Muscle of back (tissue), 11 donors: ENCODE data around the gene FBLN2. TPM values are rescaled to one million over a fixed set of nuclear protein-coding genes. Genes with fewer than 3 reads are reported as not detected.

Source experiments
- DNase-seq, 3 donors: peaks; one replicate each; pipeline versions ENCODE4 v3.0.0 to v3.0.0-alpha.2; 2013
- polyA plus RNA-seq, 10 donors: library from polyadenylated mRNA; unstranded; fragments of 120-200 nt; gene quantifications; one replicate each; pipeline ENCODE4 v1.2.1, GENCODE V29; 2013; ENCODE audit not compliant: insufficient read length in 10 of 10

The FBLN2 gene
- polyA plus RNA-seq, 10 donors: 27.1 to 107 (median 54.1) TPM

DNA sequence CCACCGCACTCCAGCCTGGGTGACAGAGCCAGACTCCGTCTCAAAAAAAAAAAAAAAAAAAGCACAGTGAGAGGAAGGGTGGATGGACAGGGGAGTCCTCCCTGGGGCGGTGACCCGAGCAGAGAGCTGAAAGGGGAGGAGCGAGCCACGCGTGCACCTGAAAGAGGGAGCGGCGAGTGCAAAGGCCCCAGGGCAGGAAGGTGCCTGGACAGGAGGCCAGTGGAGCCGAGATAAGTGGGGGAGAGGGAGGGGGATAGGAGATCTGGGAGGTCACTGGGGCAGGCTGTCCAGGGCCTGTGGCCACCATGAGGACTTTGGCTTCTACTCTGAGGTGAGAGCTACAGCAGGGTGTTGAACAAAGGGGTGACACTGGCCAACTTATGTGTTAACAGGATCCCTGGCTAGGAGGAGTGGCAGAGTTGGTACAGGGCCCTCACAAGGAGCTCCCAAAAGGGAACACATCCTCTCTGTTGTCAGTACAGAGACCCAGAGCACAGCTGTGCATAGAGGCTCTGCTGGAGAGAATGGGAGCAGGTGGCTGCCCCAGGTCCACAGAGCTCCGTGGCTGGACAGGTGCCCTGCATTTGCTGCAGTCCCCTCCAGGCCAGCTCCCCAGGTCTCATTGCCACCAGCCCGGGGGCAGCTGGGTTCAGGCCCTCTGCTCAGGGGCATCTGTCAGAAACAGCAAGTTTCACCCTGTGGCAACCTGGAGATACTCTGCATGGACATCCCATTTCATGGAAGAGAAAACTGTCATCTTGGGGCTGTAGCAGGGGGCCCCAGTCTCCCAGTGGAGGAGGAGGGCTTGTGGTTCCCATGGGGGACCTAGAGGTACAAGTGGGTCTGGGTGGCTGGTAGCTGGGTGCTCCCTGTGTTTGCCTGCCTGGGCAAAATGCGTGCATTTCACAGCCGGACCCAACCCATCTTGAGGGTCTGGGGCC lies 28.5 kb downstream of the FBLN2 start:
- no peak for DNase-seq

DNA sequence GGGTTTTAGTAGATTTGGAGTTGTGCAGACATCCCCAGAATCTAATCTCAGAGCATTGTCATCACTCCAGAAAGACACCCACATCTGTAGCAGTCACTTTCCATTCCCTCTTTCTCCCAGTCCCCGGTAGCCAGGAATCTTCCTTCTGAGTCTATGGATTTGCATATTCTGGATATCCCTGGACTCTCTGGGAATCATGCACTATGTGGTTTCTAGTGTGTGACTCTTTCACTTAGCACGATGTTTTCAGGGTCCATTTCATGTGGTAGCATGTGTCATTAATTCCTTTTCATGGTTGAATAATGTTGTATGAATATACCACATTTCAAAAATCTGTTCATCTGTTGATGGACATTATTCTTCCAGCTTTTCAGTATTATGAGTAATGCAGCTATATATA lies 29.3 kb downstream of the FBLN2 start:
- DNase-seq: no peak

DNA sequence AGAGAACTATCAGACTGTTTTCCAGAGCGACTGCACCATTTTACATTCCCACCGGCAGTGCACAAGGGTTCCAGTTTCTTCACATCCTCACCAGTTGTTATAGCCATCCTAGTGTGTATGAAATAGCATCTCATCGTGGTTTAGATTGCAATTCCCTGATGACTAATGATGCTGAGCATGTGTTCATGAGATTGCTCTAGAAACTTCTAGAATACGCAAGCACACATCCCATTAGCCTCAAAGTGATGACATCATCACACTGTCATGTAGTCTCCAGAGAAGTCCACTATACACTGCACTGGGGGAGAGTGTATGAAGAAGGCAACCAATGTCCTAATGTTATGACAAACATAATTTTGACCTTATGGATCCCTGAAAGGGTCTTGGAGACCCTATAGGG lies 30.1 kb downstream of the FBLN2 start:
- no peak for DNase-seq

DNA sequence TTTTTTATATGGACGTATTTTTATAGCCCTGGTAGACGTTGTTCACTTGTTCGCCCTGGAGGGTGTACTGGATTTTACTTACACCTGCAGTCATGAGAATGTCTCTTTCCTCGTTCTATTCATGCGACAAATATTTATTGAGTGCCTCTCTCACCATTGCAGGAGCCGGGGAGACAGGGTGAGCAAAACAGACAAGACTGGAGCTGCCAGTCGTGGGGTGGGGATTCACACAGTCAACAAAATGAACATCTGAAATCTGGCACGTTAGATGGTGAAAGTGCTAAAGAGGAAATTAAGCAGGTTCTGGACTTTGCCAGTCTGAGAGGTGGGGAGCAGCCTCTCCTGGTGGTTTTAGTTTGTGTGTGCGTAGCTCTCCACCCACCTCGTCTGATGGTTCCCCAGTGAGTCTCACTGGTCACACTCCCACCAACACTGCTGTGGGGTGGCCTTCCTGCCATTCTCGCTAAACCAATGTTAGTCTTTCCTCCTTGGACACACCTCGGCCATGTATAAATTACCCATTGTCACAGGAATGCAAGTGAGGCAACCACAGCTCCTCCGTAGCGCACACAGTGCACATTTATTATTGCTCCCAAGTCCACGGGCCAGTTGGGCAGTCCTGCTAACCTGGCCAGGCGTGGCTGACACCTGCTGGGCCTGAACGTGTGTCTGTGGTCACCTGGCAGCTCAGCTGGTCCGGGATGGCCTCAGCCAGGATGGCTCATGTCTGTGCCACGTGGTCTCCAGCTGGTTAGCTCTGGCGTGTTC lies 31.5 kb downstream of the FBLN2 start:
- DNase-seq: no peak

DNA sequence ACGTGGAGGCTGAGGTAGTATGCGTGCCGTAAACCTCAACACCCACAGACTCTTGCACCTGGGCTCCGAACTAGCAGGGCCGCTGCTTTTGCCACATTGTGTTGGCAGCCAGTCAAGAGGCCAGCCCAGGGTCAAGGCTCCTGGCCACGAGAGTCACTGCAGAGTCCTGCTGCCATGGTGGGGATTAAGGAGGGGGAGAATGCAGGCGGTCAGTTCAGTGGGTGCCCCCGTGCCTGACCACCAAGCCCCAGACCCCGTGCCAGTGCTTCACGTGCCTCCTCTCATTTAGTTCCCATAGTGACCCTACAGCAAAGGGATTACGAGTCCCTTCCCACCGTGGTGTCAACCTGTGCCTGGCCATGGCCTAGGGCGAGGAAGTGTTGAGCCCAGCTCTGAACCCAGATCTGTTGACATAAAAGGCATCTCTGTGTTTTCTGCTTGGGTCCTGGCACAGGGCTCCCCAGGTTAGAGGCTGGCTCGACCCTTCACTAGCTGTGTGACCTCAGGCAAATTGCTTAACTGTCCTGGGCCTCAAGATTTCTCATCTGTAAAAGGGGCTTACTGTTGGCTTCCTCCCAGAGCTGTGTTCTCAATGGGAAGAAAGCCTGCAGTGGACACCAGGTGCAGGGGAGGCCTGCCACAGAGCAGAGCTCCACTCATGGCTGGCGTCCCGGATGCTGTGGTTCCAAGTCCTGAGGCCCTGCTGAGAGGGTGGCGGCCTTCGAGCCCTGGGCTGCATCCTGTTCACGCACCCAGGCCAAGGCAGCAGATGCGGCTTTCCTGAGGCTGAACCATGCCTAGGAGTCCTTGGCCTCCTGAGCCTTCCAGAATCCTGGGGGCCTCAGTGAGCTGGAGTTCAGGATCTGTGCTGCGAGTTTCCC lies 32.8 kb downstream of the FBLN2 start:
- peak in 1 of 3 donors; percentile 78 for DNase-seq

DNA sequence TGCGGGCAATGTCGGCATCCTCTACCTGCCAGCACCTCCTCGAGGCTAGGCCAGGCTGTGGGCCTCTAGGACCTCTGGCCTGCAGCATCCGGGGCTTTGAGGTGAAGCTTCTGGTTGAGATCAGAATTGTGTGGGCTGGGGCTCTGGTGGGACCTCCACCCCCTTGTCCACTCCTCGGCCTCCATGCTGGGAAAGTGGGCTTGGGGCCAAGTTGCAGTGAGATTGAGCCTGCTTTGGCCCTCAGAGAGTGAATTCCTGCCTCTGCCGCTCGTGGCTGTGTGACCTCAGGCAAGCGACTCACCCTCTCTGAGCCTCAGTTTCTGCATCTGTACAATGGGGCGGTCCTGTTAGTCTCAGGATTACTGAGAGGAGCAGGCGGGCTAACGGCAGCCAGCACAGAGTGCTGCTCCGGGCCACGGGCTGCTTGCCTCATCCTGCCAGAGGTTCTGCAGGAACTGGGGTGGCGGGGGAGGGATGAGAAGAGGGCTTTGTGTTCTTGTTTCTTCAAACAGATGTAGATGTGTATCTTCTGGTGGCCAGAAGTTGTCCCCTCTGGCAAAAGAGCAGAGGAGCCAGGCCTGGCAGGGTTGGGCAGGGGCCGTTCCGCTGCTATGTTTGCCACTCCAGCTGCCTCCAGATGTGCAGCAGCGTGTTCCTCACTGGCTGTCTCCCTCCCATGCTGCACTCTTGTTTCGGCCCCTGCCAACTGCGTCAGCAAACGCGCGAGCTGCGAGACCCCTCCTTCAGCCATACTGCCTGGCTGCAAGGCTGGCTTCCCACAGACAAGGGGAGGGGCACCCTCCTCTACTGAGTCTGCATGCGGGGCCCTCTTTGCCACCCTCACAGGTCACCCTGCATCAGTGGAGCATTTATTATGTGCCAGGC lies 33.7 kb downstream of the FBLN2 start:
- peak in 1 of 3 donors; percentile 63 for DNase-seq

DNA sequence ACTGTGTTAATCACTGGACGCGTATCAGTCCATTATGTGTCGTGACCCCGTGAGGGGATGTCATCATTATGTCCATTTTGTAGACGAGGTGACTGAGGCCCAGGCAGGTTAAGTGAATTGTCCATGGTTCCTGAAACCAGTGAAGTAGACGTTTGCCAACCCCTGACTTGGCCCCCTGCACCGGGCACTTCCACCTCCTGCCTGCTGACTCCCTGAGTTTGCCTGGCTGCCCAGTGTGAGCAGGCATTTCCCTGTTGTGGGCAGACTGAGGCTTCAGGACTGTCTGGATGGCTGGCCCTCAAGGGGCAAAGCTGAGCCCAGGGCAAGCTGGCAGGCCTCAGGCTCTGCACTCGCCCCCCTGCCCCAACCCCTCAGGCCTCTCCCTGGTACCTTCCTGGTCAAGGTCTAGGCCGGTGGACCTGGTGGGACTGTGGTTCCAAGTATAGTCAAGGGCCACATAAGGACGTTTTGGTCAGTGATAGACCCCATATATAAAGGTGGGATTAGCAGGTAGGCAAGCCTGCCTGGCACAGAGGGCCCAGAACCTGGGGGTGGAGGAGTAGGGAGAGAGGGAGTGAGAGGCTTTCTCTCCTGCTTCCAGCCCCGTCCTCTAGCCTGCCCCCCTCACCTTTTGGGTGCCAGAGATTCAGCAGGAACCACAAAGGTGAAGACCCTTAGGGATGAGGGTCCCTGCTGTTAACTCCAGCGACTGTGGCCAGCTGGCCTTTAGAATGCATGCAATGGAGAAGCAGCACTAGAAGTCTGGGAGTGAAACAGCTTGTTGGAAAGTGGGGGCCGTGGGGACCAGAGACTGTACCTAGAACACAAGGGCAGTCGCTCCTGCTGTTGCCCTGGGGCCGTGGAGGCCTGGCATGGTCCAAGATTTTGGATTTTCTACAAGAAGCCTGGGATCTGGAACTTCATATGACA lies 34.6 kb downstream of the FBLN2 start:
- no peak for DNase-seq

DNA sequence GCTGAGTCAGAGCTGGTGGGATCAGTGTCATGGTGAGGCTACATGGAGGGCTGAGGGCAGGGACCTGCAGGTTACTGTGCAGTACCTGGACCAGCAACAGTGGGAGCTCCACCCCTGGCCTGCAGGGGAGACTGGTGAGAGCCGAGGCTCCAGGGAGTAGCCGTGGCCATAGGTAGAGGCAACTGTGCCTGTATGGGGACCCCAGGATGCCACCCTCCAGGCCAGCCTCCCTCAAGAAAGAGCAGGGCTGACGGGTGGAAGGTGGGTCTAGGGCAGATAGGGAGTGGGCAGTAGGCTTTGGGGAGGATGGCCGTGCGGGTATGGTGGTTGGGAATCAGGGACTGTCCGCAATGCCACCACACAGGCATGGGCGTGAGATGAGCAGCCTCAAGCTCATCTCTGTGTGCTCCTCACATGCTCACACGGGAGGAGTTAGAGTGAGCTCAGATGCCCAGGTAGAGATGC lies 35.5 kb downstream of the FBLN2 start:
- no peak for DNase-seq

DNA sequence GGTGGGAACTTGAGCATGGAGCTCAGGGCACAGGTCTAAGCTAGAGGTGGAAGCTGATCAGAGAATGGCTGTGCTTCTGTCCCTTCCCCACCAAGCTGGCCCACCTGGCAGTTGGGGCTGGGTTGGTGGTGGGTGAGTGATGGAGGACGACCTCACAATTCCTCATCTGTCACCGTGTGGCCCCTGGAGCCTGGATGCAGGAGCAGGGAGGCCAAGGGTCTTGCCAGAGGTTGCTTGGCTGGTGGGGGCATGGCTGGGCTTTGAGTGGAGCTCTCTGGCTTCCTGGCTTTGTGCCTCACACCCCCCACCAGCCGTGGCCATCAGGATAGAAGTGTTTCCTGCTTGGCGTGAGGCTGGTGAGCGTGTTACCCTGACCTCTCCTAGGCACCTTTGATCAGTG lies 36.0 kb downstream of the FBLN2 start:
- no peak for DNase-seq

DNA sequence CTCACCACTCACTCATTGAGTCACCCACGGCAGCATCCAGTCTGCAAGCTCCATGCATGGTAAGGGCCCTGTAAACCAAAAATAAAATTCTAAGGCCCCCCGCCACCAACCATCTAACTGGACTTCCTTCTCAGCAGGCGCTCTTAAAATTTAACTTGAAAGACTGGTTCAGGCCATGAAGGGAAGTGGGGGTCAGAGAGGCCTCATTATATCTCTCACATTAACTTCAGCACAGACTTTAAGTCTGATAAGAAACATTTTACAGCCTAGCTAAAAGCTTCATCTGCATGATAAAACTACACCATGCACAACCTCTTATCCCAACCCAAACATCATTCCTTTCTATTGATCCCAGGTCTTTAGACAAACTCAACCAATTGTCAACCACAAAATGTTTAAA lies 38.5 kb downstream of the FBLN2 start:
- no peak for DNase-seq

DNA sequence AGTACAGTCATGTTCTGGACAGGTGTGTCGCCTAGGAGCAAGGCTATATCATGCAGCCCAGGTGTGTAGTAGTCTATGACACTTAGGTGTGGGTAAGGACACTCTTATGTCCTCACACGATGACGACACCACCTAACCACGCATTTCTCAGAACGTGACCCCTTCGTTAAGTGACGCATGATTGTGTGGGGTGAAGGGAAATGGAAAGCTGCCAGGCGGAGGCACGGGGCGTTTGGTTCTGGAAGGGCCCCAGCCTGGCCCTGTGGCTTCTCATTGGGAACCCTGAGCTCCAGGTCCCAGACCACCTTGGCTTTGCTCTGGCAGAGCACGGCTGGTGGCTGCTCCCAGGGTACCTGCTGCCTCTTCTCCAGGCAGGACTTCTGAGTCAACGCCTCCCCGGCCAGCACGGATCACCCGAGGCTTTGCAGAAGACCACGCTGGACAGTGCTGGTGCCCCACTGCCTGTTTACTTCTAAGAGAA lies 39.3 kb downstream of the FBLN2 start:
- no peak for DNase-seq

DNA sequence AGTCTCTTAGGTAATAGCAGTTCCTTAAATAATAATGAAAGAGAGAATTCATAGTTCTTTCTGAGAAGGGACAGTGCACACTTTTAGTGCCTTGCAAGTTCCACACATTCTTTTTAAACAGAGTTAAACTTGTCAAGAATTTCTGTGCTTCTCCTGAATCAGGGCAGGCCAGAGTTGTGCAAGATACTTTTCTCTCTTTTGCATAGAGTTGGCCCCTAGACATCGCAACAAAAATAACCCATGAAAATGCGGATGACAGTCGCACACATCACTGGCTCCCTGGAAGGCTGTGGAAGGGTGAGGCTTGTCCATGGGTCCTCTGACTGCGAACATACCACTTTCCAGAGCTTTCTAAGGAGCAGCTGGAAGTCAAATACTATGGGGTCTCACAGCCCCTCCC lies 40.1 kb downstream of the FBLN2 start:
- no peak for DNase-seq

DNA sequence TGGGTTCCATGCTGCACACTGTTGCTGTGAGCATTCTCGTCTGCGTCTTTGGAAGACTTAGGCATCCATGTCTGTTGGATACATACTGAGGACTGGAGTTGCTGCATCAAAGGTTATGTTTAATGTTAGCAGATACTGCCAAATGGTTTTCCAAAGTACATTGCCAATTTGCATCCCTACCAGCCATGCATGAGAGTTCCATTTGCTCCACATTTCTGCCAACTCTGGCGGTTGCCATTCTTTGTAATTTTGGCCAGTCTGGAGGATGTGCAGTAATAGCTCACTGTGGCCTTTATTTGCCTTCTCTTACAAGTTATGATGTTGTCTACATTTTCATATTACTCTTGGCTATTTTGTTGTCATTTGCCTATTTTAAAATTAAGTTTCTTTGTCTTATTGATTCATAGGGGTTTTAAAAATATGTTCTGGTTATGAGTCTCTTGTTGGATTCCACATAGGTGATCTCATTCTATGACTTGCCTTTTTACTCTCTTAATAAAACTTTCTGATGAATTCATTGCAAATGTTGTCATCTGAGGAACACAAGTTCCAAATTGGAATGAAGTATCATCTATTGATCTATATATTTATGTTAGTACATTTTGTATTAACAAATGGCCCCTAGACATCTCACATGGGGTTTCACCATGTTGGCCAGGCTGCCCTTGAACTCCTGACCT lies 42.1 kb downstream of the FBLN2 start:
- peak in 1 of 3 donors; percentile 61 for DNase-seq

DNA sequence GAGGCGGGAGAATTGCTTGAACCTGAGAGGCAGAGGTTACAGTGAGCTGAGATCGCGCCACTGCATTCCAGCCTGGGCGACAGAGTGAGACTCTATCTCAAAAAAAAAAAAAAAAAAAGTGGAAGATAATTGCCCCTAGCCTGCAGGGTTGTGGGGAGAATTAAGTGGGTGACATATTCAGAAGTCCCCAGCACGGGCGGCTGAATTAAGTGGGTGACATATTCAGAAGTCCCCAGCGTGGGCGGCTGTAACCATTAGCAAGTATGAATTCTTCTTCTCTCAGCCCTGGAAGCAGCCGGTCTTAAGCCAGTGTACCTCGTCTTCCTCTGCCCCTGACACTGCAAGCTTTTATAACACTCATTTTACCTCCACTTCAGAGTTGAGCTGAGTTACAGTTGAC lies 44.7 kb downstream of the FBLN2 start:
- no peak for DNase-seq

DNA sequence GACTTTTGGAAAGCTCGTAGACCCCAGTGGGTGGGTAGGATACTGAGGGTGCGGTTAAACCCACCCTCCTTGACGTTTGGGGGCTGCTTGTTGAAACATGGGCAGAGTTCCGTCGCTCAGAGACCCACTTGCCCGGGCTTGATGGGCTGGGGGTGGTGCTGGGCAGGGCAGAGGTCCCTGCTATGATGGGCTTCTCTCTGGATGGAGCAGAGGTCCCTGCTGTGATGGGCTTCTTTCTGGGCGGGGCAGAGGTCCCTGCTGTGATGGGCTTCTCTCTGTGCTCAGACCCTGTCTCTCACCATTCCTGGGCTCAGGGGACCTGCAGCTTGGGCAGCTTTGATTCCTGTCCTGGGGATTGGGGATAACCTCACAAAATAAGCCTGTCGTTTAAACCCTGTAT lies 45.2 kb downstream of the FBLN2 start:
- no peak for DNase-seq

DNA sequence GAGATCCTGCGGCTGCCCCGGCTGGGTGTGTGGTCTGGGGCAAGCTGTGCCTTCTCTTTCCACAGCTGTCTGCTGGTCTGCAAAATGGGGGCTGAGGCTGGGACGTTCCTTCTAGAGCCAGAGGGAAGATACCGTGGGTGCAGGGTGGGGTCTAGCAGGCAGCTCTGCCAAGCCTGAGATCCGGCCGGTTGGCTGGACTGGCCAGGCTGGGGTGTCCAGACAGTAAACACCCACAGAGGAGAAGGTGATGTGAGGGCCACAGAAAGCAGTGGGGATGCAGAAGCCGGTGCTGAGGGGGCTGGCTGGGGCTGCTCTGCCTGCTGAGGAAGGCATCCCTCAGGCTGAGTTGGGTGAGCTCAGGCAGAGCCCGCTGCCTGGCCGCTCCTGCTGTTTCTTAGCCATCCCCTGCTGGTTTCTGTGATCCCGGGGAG lies 46.1 kb downstream of the FBLN2 start:
- DNase-seq: peak in 1 of 3 donors; percentile 47

DNA sequence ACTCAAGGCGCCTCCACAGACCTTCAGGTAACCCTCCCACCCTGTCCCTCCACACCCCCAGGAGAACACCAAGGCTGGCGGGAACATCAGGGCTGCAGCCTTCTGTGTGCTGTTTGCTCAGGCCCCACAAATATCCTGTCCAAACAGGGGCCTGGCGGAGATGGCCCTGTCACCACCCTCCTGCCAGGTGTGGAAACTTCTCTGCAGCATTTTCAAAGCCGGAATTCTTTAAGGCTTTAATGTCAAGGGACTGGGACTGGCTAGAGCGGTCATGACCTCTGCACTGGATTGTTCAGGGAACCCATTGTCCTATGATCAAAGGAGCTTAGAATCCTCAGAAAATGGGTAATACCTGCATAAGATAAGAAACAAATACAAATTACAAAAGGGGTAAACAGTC lies 46.6 kb downstream of the FBLN2 start:
- no peak for DNase-seq

DNA sequence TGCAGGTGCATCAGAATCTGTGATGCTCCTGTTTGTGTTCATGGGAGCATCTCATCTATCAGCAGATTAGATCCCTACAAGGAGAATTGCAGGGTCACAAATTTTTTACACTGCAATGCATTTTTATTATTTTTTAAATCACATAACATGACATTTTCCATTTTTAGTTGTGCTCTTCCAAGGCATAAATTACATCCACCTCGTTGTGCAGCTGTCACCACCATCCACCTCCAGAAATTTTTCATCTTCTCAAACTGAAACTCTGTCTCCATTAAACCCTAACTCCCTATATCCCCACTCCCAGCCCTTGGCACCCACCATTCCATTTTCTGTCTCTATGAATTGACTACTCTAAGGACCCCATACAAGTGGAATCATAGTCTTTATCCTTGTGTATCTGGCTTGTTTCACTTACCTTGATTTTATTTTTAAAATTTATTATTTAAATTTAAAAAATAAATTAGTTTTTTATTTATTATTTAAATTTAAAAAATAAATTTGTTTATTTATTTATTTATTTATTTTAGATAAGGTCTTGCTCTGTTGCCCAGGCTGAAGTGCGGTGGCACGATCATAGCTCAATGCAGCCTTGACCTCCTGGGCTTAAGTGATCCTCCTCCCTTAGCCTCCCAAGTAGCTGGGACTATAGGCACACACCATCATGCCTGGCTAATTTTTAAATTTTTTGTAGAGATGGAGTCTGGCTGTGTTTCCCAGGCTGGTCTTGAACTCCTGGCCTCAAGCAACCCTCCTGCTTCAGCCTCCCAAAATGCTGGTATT lies 47.7 kb downstream of the FBLN2 start:
- no peak for DNase-seq
